Measurements from ENCODE around the gene ISYNA1. TPM values are rescaled to one million over a fixed set of nuclear protein-coding genes. Genes with fewer than 3 reads are reported as not detected.

Gene ISYNA1
- polyA plus RNA-seq, 3 donors = 3.7 TPM; not detected in 2

- Histone ChIP-seq H3K9me3 (replicated peaks in 1 of 2; ENCODE audit: control insufficient read depth in 1 of 2, insufficient read depth in 1 of 2, low read length in 2 of 2) (no peaks in the 10 kb centered on the region), H3K79me2 (ENCODE audit: insufficient read depth, low read length) (peaks cover 23% of the 10 kb centered on the region), H3K9ac (ENCODE audit: insufficient read depth, low read length, poor library complexity, severe bottlenecking) (no peak within 1 kb of the TSS), H3K4me3 (replicated peaks in 1 of 3; ENCODE audit: low read depth in 2 of 3, low read length in 3 of 3) (no peak within 1 kb of the TSS), H3K4me2 (replicated peaks; ENCODE audit: extremely low read depth, low read length, poor library complexity, severe bottlenecking) (no peak within 1 kb of the TSS), H3K36me3 (replicated peaks in 1 of 2; ENCODE audit: control insufficient read depth in 1 of 2, insufficient read depth in 2 of 2, low read length in 2 of 2) (peaks cover 18 to 20% of the 10 kb centered on the region in 2 donors), H3K27me3 (ENCODE audit: control insufficient read depth in 2 of 2, insufficient read depth in 2 of 2, low read length in 2 of 2) (peaks cover 0 to 12% of the 10 kb centered on the region in 2 donors), H3K4me1 (ENCODE audit: control insufficient read depth in 1 of 2, insufficient read depth in 2 of 2, low read length in 2 of 2) (peaks cover 44 to 57% of the 10 kb centered on the region in 2 donors), H2AFZ (ENCODE audit: insufficient read depth, low read depth, low read length, poor library complexity, severe bottlenecking) (no peak within 1 kb of the TSS), H3K27ac (ENCODE audit: low read depth in 1 of 2, low read length in 2 of 2) (no peak within 1 kb of the TSS), H4K20me1 (ENCODE audit: insufficient read depth, low read length) (peaks cover 44% of the 10 kb centered on the region)
- TF ChIP-seq CTCF (IDR thresholded peaks at IDR 0.05) = peak; percentile 85
- Mint-ChIP-seq H3K4me3 (peak within 1 kb of the TSS; percentile 4 to 59), H3K27ac (peak within 1 kb of the TSS in 3 of 7 donors; percentile 6 to 45 (median 35)), H3K36me3 (peaks cover 28 to 32% of the 10 kb centered on the region in 2 donors), H3K9me3 (peaks cover 0 to 5% (median 3%) of the 10 kb centered on the region in 7 donors), H3K27me3 (ENCODE audit: low read depth in 3 of 3) (peaks cover 3 to 35% (median 22%) of the 10 kb centered on the region in 3 donors), H3K4me1 (peaks cover 47% of the 10 kb centered on the region)
- 34% methylated on average over 22 of the region's 33 CpGs for WGBS (ENCODE audit: insufficient coverage)
- DNase-seq = peak in 1 of 3 donors; percentile 45
- intact Hi-C loops (cut with micrococcal nuclease) = loop anchor here (5.0 kb wide), 2 partner anchors 34 to 39 kb away; no protein-coding TSS in a partner anchor
These were observed 52.0 kb downstream of the ISYNA1 start, which contains the start of gene GDF15 for GRCh38 chr19:18385675-18386542. Gene GDF15, plus strand, starts transcription at chr19:18386158. Its CDS starts 32 bp downstream, at chr19:18386190.

GRCh38 chr19:18385359-18385674, 52.6 kb downstream of the ISYNA1 start:
- no CpG with 5 or more reads among the region's 3 CpGs for WGBS (ENCODE audit: insufficient coverage)
- peaks cover 38% of the 10 kb centered on the region for H4K20me1 ChIP-seq (ENCODE audit: insufficient read depth, low read length)
- peaks cover 17% of the 10 kb centered on the region for H3K79me2 ChIP-seq (ENCODE audit: insufficient read depth, low read length)
- H3K27me3 ChIP-seq (ENCODE audit: control insufficient read depth in 2 of 2, insufficient read depth in 2 of 2, low read length in 2 of 2) = peaks cover 0 to 12% of the 10 kb centered on the region in 2 donors
- TF ChIP-seq CTCF (IDR thresholded peaks at IDR 0.05) = no peak
- H3K36me3 ChIP-seq (replicated peaks in 1 of 2; ENCODE audit: control insufficient read depth in 1 of 2, insufficient read depth in 2 of 2, low read length in 2 of 2) = peaks cover 12 to 14% of the 10 kb centered on the region in 2 donors
- H3K9ac ChIP-seq (ENCODE audit: insufficient read depth, low read length, poor library complexity, severe bottlenecking) = no peak overlapping the region
- DNase-seq = no peak
- H3K4me1 Mint-ChIP-seq = peaks cover 46% of the 10 kb centered on the region
- intact Hi-C loops (cut with micrococcal nuclease) = loop anchor here (5.0 kb wide), 2 partner anchors 33 to 38 kb away; no protein-coding TSS in a partner anchor
- H3K4me3 ChIP-seq (replicated peaks in 1 of 3; ENCODE audit: low read depth in 2 of 3, low read length in 3 of 3) = no peak overlapping the region
- H3K9me3 Mint-ChIP-seq = peaks cover 0 to 4% (median 2%) of the 10 kb centered on the region in 7 donors
- no peak overlapping the region for H3K4me2 ChIP-seq (replicated peaks; ENCODE audit: extremely low read depth, low read length, poor library complexity, severe bottlenecking)
- H3K36me3 Mint-ChIP-seq = peaks cover 23 to 26% of the 10 kb centered on the region in 2 donors
- peak overlapping the region in 1 of 7 donors; percentile 35 for H3K27ac Mint-ChIP-seq
- H3K27ac ChIP-seq (ENCODE audit: low read depth in 1 of 2, low read length in 2 of 2) = no peak overlapping the region
- peaks cover 44 to 57% of the 10 kb centered on the region in 2 donors for H3K4me1 ChIP-seq (ENCODE audit: control insufficient read depth in 1 of 2, insufficient read depth in 2 of 2, low read length in 2 of 2)
- peaks cover 3 to 34% (median 22%) of the 10 kb centered on the region in 3 donors for H3K27me3 Mint-ChIP-seq (ENCODE audit: low read depth in 3 of 3)
- H3K4me3 Mint-ChIP-seq = peak overlapping the region in 1 of 2 donors; percentile 42
- H3K9me3 ChIP-seq (replicated peaks in 1 of 2; ENCODE audit: control insufficient read depth in 1 of 2, insufficient read depth in 1 of 2, low read length in 2 of 2) = no peaks in the 10 kb centered on the region
- H2AFZ ChIP-seq (ENCODE audit: insufficient read depth, low read depth, low read length, poor library complexity, severe bottlenecking) = no peak overlapping the region
